Measurements from ENCODE around the gene ASB15.

ASB15 gene

DNA sequence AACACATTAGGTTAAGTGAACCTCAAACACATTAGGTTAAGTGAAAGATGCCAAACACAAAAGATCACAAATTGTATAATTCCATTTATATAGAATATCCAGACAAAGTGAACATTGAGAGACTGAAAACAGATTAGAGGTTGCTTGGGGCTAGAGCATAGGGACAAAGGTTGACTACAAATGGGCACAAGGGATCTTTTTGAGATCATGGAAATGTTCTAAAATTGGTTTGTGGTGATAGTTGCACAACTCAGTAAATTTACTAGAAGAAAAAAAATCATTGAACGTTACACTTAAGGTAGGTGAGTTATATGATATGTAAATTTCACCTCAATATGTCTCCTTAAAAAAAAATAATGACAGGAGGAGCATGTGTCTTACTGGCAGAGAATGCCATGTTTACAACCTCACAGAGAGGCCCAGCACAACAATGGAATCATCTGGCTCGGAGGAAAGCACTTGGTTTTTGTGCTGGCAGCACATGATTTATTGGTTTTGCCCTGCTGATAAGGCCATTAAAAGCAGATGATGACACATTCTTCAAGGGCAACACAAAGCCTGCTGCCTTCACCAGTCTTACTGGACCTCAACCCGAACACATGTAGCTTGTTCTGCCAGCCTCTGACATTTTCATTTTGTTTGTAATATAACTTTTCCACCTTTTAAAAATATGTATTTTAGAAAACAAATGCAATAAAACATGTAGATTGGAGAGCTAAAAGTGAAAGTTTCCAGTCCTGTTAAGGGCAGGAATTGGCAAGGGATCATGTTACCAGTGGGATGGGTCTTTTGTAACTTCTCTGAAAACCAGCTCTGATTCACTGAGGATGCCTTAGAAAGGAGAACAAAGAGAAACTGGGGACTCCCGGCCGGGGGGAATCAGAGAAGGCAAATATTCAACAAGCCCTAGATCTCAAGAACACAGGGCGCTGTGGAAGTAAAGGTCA is 42.1 kb downstream of the ASB15 start (continued):
- TF ChIP-seq ZNF404 (tag by site-specific recombination; IDR thresholded peaks at IDR 0.05) (no peak), ZSCAN16 (tag by site-specific recombination; IDR thresholded peaks at IDR 0.05) (no peak), KLF16 (tag by site-specific recombination; IDR thresholded peaks at IDR 0.05) (0 out of 2 replicates have a peak, but pooled peaks have one; percentile 65), ZNF175 (tag by site-specific recombination; IDR thresholded peaks at IDR 0.05) (no peak), ZNF155 (tag by site-specific recombination; IDR thresholded peaks at IDR 0.05) (no peak), ZSCAN30 (tag by site-specific recombination; IDR thresholded peaks at IDR 0.05) (peak; percentile 70; the same call in 1 of the 2 replicates), ZNF529 (tag by site-specific recombination; IDR thresholded peaks at IDR 0.05; ENCODE audit: insufficient replicate concordance) (no peak), ZNF138 (tag by site-specific recombination; IDR thresholded peaks at IDR 0.05; ENCODE audit: borderline replicate concordance) (no peak), WT1 (tag by site-specific recombination; IDR thresholded peaks at IDR 0.05) (peak; percentile 46; the same call in 1 of the 2 replicates), YY1 (tag by site-specific recombination; IDR thresholded peaks at IDR 0.05) (no peak), ZNF174 (tag by site-specific recombination; IDR thresholded peaks at IDR 0.05) (no peak), ZNF341 (tag by site-specific recombination; IDR thresholded peaks at IDR 0.05; ENCODE audit: low read depth) (no peak), YY2 (tag by site-specific recombination; IDR thresholded peaks at IDR 0.05) (peak; percentile 34; the same call in 1 of the 2 replicates), SALL2 (tag by site-specific recombination; IDR thresholded peaks at IDR 0.05; ENCODE audit: borderline replicate concordance) (no peak), ZNF629 (tag by site-specific recombination; IDR thresholded peaks at IDR 0.05) (peak; percentile 71), ZNF558 (tag by site-specific recombination; IDR thresholded peaks at IDR 0.05) (peak; percentile 75), ZNF211 (tag by site-specific recombination; IDR thresholded peaks at IDR 0.05; ENCODE audit: low read depth) (no peak), ZNF571 (tag by site-specific recombination; IDR thresholded peaks at IDR 0.05) (no peak), ZNF433 (tag by site-specific recombination; IDR thresholded peaks at IDR 0.05; ENCODE audit: low read depth) (no peak), SCRT1 (tag by site-specific recombination; IDR thresholded peaks at IDR 0.05; ENCODE audit: borderline replicate concordance) (no peak), ZBTB21 (tag by site-specific recombination; IDR thresholded peaks at IDR 0.05) (no peak; the same call in 1 of the 2 replicates), ZNF423 (tag by site-specific recombination; IDR thresholded peaks at IDR 0.05) (no peak), ZNF549 (tag by site-specific recombination; IDR thresholded peaks at IDR 0.05) (no peak)
- TF ChIP-seq, protein P1, sequence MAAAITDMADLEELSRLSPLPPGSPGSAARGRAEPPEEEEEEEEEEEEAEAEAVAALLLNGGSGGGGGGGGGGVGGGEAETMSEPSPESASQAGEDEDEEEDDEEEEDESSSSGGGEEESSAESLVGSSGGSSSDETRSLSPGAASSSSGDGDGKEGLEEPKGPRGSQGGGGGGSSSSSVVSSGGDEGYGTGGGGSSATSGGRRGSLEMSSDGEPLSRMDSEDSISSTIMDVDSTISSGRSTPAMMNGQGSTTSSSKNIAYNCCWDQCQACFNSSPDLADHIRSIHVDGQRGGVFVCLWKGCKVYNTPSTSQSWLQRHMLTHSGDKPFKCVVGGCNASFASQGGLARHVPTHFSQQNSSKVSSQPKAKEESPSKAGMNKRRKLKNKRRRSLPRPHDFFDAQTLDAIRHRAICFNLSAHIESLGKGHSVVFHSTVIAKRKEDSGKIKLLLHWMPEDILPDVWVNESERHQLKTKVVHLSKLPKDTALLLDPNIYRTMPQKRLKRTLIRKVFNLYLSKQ (tag by site-specific recombination; IDR thresholded peaks at IDR 0.05; ENCODE audit: borderline replicate concordance) = no peak
- TF ChIP-seq, protein P2, sequence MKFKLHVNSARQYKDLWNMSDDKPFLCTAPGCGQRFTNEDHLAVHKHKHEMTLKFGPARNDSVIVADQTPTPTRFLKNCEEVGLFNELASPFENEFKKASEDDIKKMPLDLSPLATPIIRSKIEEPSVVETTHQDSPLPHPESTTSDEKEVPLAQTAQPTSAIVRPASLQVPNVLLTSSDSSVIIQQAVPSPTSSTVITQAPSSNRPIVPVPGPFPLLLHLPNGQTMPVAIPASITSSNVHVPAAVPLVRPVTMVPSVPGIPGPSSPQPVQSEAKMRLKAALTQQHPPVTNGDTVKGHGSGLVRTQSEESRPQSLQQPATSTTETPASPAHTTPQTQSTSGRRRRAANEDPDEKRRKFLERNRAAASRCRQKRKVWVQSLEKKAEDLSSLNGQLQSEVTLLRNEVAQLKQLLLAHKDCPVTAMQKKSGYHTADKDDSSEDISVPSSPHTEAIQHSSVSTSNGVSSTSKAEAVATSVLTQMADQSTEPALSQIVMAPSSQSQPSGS (tag by site-specific recombination; IDR thresholded peaks at IDR 0.05; ENCODE audit: low read depth) = no peak; the same call in 1 of the 2 replicates
- TF ChIP-seq, protein P3, sequence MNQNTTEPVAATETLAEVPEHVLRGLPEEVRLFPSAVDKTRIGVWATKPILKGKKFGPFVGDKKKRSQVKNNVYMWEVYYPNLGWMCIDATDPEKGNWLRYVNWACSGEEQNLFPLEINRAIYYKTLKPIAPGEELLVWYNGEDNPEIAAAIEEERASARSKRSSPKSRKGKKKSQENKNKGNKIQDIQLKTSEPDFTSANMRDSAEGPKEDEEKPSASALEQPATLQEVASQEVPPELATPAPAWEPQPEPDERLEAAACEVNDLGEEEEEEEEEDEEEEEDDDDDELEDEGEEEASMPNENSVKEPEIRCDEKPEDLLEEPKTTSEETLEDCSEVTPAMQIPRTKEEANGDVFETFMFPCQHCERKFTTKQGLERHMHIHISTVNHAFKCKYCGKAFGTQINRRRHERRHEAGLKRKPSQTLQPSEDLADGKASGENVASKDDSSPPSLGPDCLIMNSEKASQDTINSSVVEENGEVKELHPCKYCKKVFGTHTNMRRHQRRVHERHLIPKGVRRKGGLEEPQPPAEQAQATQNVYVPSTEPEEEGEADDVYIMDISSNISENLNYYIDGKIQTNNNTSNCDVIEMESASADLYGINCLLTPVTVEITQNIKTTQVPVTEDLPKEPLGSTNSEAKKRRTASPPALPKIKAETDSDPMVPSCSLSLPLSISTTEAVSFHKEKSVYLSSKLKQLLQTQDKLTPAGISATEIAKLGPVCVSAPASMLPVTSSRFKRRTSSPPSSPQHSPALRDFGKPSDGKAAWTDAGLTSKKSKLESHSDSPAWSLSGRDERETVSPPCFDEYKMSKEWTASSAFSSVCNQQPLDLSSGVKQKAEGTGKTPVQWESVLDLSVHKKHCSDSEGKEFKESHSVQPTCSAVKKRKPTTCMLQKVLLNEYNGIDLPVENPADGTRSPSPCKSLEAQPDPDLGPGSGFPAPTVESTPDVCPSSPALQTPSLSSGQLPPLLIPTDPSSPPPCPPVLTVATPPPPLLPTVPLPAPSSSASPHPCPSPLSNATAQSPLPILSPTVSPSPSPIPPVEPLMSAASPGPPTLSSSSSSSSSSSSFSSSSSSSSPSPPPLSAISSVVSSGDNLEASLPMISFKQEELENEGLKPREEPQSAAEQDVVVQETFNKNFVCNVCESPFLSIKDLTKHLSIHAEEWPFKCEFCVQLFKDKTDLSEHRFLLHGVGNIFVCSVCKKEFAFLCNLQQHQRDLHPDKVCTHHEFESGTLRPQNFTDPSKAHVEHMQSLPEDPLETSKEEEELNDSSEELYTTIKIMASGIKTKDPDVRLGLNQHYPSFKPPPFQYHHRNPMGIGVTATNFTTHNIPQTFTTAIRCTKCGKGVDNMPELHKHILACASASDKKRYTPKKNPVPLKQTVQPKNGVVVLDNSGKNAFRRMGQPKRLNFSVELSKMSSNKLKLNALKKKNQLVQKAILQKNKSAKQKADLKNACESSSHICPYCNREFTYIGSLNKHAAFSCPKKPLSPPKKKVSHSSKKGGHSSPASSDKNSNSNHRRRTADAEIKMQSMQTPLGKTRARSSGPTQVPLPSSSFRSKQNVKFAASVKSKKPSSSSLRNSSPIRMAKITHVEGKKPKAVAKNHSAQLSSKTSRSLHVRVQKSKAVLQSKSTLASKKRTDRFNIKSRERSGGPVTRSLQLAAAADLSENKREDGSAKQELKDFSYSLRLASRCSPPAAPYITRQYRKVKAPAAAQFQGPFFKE (tag by site-specific recombination; IDR thresholded peaks at IDR 0.05; ENCODE audit: borderline replicate concordance) = no peak
- TF ChIP-seq, protein P4, sequence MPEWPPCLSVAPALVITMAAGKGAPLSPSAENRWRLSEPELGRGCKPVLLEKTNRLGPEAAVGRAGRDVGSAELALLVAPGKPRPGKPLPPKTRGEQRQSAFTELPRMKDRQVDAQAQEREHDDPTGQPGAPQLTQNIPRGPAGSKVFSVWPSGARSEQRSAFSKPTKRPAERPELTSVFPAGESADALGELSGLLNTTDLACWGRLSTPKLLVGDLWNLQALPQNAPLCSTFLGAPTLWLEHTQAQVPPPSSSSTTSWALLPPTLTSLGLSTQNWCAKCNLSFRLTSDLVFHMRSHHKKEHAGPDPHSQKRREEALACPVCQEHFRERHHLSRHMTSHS (tag by site-specific recombination; IDR thresholded peaks at IDR 0.05) = no peak
- TF ChIP-seq, protein P5, sequence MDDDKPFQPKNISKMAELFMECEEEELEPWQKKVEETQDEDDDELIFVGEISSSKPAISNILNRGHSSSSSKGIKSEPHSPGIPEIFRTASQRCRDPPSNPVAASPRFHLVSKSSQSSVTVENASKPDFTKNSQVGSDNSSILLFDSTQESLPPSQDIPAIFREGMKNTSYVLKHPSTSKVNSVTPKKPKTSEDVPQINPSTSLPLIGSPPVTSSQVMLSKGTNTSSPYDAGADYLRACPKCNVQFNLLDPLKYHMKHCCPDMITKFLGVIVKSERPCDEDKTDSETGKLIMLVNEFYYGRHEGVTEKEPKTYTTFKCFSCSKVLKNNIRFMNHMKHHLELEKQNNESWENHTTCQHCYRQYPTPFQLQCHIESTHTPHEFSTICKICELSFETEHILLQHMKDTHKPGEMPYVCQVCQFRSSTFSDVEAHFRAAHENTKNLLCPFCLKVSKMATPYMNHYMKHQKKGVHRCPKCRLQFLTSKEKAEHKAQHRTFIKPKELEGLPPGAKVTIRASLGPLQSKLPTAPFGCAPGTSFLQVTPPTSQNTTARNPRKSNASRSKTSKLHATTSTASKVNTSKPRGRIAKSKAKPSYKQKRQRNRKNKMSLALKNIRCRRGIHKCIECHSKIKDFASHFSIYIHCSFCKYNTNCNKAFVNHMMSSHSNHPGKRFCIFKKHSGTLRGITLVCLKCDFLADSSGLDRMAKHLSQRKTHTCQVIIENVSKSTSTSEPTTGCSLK (tag by site-specific recombination; IDR thresholded peaks at IDR 0.05) = no peak

All from HEK293 (cell line).